Skeletal muscle tissue (tissue), 4 donors: ENCODE data around the gene RAB8B. TPM values are rescaled to one million over a fixed set of nuclear protein-coding genes. Genes with fewer than 3 reads are reported as not detected.

ENCODE experiments used
- H3K27ac ChIP-seq: one replicate; pipeline ENCODE4 v1.7.0; 2013; ENCODE audit warnings: mild to moderate bottlenecking, low read depth, low read length, inconsistent platforms
- H3K27me3 ChIP-seq, 3 donors: one replicate each; pipeline ENCODE4 v1.7.0; 2013; ENCODE audit warnings: low read length in 3 of 3; ENCODE audit not compliant: control insufficient read depth in 3 of 3, insufficient read depth in 3 of 3
- H3K36me3 ChIP-seq, 3 donors: one replicate each; pipeline ENCODE4 v1.7.0; 2013; ENCODE audit warnings: low read length in 3 of 3; ENCODE audit not compliant: control insufficient read depth in 3 of 3, insufficient read depth in 3 of 3
- H3K4me1 ChIP-seq, 3 donors: one replicate each; pipeline ENCODE4 v1.7.0; 2013; ENCODE audit warnings: low read length in 3 of 3, mild to moderate bottlenecking in 3 of 3; ENCODE audit not compliant: control insufficient read depth in 3 of 3, insufficient read depth in 3 of 3
- H3K4me3 ChIP-seq, 3 donors: one replicate each; pipeline ENCODE4 v1.7.0; 2013; ENCODE audit warnings: low read length in 3 of 3
- H3K9ac ChIP-seq, 3 donors: one replicate each; pipeline ENCODE4 v1.7.0; 2013; ENCODE audit warnings: low read length in 3 of 3, mild to moderate bottlenecking in 3 of 3, moderate library complexity in 2 of 3, low read depth in 1 of 3
- H3K9me3 ChIP-seq, 3 donors: one replicate each; pipeline ENCODE4 v1.7.0; 2013; ENCODE audit warnings: low read length in 3 of 3; ENCODE audit not compliant: control insufficient read depth in 3 of 3
- total RNA-seq: library from RNA; depleted of rRNA; stranded (reverse); fragments of >200 nt; gene quantifications from one replicate; pipeline ENCODE4 v1.2.3, GENCODE V29; 2014
- donor health status: Osteomylitis.

The RAB8B gene
- total RNA-seq, 1 donor from 2014 or later: 26.6 TPM

DNA sequence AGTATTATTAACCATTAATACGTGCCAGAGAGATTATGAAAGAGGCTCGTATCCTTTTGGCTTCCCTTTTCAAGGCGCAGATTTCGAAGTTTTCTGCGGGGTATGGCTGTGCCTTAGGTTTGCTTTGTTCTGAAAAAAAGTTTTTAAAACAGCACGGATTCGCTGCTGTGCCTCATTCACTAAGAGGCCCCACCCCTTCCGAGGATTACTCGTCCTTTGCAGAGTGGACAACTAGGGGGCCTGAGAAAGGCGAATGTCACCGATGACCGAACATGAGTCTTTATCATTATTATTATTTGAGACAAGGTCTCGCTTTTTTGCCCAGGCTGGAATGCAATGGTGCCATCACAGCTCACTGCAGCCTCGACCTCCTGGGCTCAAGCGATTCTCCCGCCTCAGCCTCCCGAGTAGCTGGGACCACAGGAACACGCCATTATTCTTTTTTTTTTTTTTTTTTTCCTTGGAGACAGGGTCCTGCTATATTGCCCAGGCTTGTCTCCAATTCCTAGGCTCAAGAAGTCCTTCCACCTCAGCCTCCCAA is 31.4 kb upstream of the RAB8B start:
- H3K27me3 ChIP-seq: no peaks in the 10 kb centered on the region
- H3K9ac ChIP-seq: peak overlapping the region; percentile 94 to 97 (median 97)
- H3K36me3 ChIP-seq: peaks cover 0 to 11% (median 4%) of the 10 kb centered on the region in 3 donors
- H3K4me3 ChIP-seq: peak overlapping the region; percentile 82 to 97 (median 82)
- H3K27ac ChIP-seq: peak overlapping the region; percentile 97
- H3K9me3 ChIP-seq: no peaks in the 10 kb centered on the region
- H3K4me1 ChIP-seq: peaks cover 3 to 12% (median 6%) of the 10 kb centered on the region in 3 donors

- Histone ChIP-seq H3K9me3 (no peaks in the 10 kb centered on the region), H3K27ac (no peak overlapping the region), H3K4me3 (no peak overlapping the region), H3K27me3 (no peaks in the 10 kb centered on the region), H3K9ac (no peak overlapping the region), H3K36me3 (no peaks in the 10 kb centered on the region), H3K4me1 (peaks cover under 1 to 6% (median 3%) of the 10 kb centered on the region in 3 donors)
These were observed 28.8 kb upstream of the RAB8B start for GRCh38 chr15:63160638-63161037.

DNA sequence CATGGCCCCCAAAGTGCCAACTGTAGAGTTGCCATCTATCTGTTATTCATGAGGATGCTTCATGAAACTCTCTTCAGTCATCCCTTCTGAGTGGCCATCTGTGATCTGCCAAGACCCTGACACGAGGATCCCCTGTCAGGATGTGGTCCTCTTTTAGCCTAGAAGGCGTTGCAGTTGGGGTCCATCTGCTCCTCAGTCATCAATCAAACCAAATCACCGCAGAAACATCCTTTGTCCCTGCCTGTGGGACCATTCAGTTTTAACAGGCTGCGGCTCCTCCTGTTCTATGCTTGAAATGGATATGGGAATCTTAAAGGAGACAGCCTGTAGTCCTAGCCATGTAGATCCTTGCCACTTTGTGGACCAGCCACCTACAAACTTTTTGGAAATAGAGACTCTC is 26.2 kb upstream of the RAB8B start:
- Histone ChIP-seq H3K27ac (no peak overlapping the region), H3K27me3 (no peaks in the 10 kb centered on the region), H3K4me3 (no peak overlapping the region), H3K36me3 (no peaks in the 10 kb centered on the region), H3K9ac (no peak overlapping the region), H3K4me1 (peaks cover 0 to 6% (median 0%) of the 10 kb centered on the region in 3 donors), H3K9me3 (no peaks in the 10 kb centered on the region)

DNA sequence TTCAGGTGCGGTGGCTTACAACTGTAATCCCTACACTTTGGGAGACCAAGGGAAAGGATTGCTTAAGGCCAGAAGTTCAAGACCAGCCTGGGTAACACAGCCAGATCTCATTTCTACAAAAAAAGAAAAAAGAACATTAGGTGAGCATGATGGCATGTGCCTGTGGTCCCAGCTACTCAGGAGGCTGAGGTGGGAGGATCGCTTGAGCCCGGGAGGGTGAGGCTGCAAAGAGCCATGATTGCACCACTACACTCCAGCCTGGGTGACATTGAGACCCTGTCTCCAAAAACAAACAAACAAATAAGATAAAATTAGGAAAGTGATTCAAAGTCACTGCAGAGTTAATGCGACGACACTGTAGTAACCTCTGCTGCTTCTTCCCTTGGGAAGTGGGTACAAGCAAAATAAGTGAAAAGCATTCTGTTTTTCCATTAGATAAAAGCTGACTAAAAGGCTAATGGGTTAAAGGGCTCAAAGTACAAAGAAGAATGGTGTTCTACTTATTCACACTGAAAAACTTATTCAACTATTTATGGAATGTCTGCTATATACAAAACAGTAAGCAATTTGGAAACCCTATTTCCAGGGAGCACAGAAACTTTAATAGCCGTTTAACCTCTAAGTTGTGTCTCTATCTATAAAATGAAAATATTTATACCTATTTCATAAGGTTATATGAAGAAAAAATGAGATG is 24.1 kb upstream of the RAB8B start:
- peaks cover 10 to 18% (median 10%) of the 10 kb centered on the region in 3 donors for H3K4me1 ChIP-seq
- no peaks in the 10 kb centered on the region for H3K27me3 ChIP-seq
- H3K4me3 ChIP-seq: no peak overlapping the region
- H3K9ac ChIP-seq: no peak overlapping the region
- H3K9me3 ChIP-seq: no peaks in the 10 kb centered on the region
- no peaks in the 10 kb centered on the region for H3K36me3 ChIP-seq
- no peak overlapping the region for H3K27ac ChIP-seq

DNA sequence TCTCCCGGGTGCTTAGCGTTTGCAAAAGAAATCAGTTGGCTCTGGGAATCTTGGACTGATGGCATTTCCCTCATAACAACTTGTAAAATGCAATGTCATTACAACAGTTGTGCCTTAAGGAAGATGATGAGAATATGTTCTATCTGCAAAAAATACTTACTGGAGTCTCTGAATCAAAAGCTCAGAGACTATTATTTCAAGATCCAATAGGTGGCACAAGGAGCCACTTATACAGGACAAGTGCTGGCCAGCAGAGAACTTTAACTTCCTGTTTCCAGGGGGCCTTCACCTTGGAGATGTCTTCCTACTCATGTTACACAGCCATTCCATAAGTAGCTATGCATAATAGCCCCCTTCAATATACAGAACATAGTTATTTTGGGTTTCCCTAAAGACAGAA is 23.2 kb upstream of the RAB8B start:
- Histone ChIP-seq H3K36me3 (no peaks in the 10 kb centered on the region), H3K9me3 (no peaks in the 10 kb centered on the region), H3K4me1 (peaks cover 11 to 19% (median 12%) of the 10 kb centered on the region in 3 donors), H3K9ac (no peak overlapping the region), H3K27me3 (no peaks in the 10 kb centered on the region), H3K27ac (no peak overlapping the region), H3K4me3 (no peak overlapping the region)

DNA sequence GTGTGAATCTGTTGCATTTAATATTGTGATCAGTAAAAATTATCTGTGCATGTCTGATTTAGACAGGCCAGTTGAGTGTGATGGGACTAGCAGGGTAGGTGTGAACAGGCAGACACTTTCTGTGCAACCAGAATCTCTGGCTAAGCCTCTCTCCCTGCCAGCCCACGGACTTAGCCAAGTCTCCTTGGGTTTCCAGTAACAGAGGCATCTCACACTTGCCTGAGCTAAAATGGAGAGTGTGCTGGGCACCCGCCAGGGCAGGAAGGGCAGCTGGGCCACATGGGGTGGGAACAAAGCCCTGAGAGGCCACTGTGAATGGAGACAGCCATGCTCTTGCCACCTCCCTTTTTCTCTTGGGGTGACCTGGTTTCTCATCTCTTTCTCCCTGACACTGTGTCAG is 19.6 kb upstream of the RAB8B start:
- Histone ChIP-seq H3K27me3 (no peaks in the 10 kb centered on the region), H3K4me3 (peak overlapping the region in 1 of 3 donors; percentile 9), H3K4me1 (peaks cover 23 to 32% (median 24%) of the 10 kb centered on the region in 3 donors), H3K27ac (no peak overlapping the region), H3K9me3 (no peaks in the 10 kb centered on the region), H3K36me3 (no peaks in the 10 kb centered on the region), H3K9ac (no peak overlapping the region)

- Histone ChIP-seq H3K4me3 (no peak overlapping the region), H3K36me3 (no peaks in the 10 kb centered on the region), H3K27ac (no peak overlapping the region), H3K9ac (peak overlapping the region in 1 of 3 donors; percentile 45), H3K4me1 (peaks cover 23 to 32% (median 24%) of the 10 kb centered on the region in 3 donors), H3K9me3 (no peaks in the 10 kb centered on the region), H3K27me3 (no peaks in the 10 kb centered on the region)
These were observed 17.0 kb upstream of the RAB8B start for GRCh38 chr15:63172376-63172775.

DNA sequence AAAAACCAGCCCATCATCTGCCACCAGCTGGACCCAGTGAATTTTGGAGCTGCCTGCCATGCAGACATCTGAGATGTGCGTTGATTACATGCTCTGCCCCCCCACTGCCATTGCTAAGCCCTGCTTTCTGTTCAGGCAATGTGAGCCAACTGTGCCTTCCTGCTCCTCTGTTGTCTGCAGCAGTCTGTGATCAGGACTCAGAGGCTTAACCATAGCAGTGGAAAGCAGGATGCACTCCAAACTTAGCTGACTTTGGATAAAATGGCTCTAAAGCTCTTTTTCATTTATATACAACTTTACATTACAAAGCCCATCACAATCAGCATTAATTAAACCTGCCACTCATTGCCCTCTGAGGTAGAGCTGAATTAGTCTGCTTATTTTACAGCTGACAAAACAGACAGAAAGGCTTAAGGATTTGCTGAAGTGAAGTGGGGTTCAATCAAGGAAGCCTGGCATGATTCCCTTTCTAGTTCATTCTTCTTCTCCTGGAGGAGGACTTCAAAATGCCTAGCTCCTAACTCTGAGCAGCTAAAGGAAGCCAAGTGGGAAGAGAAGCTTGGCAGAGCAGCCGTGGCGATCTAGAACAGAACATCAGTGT is 16.5 kb upstream of the RAB8B start:
- no peaks in the 10 kb centered on the region for H3K9me3 ChIP-seq
- H3K27ac ChIP-seq: no peak overlapping the region
- peak overlapping the region in 1 of 3 donors; percentile 45 for H3K9ac ChIP-seq
- H3K4me3 ChIP-seq: no peak overlapping the region
- peaks cover 0 to under 1% (median 0%) of the 10 kb centered on the region in 3 donors for H3K27me3 ChIP-seq
- H3K36me3 ChIP-seq: no peaks in the 10 kb centered on the region
- H3K4me1 ChIP-seq: peaks cover 23 to 31% (median 24%) of the 10 kb centered on the region in 3 donors

- no peak overlapping the region for H3K27ac ChIP-seq
- peaks cover 12 to 13% (median 13%) of the 10 kb centered on the region in 3 donors for H3K4me1 ChIP-seq
- no peak overlapping the region for H3K4me3 ChIP-seq
- H3K36me3 ChIP-seq: no peaks in the 10 kb centered on the region
- H3K9ac ChIP-seq: no peak overlapping the region
- H3K9me3 ChIP-seq: no peaks in the 10 kb centered on the region
- peaks cover 0 to 2% (median 0%) of the 10 kb centered on the region in 3 donors for H3K27me3 ChIP-seq
These were observed 13.1 kb upstream of the RAB8B start for GRCh38 chr15:63176302-63176701.

DNA sequence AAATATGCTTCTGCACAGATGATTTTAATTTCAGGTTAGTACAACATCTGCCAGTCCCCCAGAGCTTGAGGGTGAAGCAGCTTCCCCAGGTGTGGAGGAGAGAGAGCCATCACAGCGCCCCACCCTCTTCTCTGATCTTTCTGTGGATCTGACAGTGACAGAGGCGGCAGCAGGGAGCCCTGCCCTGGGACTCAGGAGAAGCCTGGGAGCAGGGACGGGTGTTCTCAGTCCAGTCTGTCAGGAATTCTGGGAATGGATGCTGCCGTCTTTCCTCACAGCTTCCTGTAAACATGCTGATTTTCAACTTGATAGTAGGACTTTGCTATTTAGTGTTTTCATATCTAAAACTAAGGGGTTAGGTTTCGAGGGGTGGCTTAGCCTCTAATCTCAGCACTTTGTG is 11.4 kb upstream of the RAB8B start:
- H3K4me1 ChIP-seq: peaks cover 4 to 5% (median 5%) of the 10 kb centered on the region in 3 donors
- no peak overlapping the region for H3K27ac ChIP-seq
- H3K4me3 ChIP-seq: no peak overlapping the region
- peaks cover 0 to 2% (median 0%) of the 10 kb centered on the region in 3 donors for H3K27me3 ChIP-seq
- no peaks in the 10 kb centered on the region for H3K9me3 ChIP-seq
- no peaks in the 10 kb centered on the region for H3K36me3 ChIP-seq
- H3K9ac ChIP-seq: no peak overlapping the region
